Left hindlimb (tissue), 1 donor: ENCODE data around the gene ANKRD36C.
"Not testable (repeated sequence)": the region's sequence is repeated elsewhere in the genome, so short reads cannot be mapped to it uniquely, and the experiment has no call there.

Experiments used
- DNase-seq: peaks from one replicate; pipeline ENCODE4 v3.0.0-alpha.2; 2018

Gene ANKRD36C

GRCh38 chr2:95991351-95992094, at the start of gene ANKRD36C:
Gene ANKRD36C (minus strand): TSS chr2:95991824. CDS start chr2:95991708, 116 bp downstream.
- not testable (repeated sequence) for DNase-seq

GRCh38 chr2:96035554-96035953, 43.9 kb upstream of the ANKRD36C start:
- DNase-seq, result not testable (repeated sequence)

DNA sequence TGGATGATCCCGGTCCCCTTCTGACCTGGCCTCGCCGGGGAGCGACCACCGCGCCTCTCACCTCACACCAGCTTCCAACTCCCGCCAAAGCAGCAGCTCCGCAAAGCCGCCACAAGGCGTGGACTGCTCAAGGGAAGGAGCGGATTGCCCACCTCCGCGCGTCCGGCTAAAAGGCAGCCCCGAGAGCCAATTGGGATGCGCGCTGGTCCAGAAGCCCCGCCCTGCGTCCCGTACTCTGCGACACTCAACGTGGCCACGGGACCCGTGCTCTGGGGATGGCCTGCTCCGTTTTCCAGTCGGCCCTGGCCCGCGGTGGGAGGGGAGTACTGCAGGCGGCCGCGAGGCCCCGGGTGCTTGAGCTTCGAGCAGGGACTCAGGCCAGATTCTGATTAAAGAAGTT, 43.2 kb upstream of the ANKRD36C start, which contains the start of gene GPAT2:
Gene GPAT2 (minus strand): TSS at position 125 of the 400 bp plus-strand sequence. CDS start 2,557 bp downstream, outside the sequence.
- not testable (repeated sequence) for DNase-seq

DNA sequence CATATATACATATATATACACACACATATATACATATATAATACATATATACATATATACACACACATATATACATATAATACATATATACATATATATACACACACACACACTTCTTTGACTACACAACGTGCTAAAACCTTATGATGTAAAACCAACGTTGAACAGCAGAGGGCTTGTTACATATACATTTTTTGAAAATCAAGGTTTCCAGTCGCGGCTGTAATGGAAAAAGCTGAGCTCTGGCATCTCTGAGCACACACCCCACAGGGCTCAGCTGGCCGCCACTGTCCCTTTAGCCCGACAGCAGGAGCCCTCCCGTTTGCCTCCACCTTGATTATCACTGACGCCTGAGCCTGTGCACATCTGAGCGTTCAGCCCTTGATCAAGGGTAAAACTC, 42.4 kb upstream of the ANKRD36C start:
- DNase-seq, result not testable (repeated sequence)

DNA sequence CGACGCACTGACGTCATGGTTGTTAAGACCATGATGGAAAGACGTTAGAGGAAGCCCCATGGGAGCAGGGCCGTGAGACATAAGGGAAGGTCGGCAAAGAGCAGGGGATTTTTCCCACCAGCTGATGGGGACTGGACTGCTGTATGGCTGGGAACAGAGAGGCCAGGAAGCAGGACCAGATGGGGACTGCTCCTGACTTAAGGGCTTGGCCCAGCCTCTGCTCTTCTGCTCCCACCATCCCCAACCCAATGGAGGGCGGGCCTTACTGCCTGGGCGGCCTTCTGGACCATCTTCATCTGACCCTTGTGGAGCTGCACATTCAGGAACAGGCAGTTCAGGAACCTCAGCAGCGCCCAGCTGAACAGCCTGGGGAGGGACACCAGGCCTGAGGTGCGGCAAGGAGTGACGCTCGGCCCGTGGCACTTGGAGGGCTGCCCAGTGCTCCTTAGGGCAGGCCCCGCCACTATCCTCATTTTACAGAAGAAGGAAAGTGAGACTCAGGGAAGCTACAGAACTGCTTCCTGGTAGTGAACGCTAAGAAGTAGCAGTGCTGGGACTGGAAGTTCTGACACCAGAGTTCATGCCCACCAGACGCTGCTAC, 36.2 kb upstream of the ANKRD36C start:
- DNase-seq, result not testable (repeated sequence)

- DNase-seq, result not testable (repeated sequence)
Measured at GRCh38 chr2:96025755-96026154, 34.1 kb upstream of the ANKRD36C start.

DNA sequence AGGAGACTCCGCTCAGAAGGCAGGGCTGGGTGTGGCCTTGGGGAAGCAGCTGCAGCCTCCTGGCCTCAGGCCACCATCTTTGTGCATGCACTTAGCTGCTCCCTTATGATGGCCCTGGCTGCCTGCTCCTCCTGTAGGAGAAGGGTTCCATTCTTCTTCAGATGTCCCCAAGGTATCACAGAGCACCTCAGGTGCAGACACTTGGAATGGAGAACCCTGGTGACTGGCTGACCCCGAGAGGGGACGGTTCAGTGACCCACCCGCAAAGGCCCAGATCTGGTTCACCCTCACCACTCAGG, 33.5 kb upstream of the ANKRD36C start:
- DNase-seq, result no peak

DNA sequence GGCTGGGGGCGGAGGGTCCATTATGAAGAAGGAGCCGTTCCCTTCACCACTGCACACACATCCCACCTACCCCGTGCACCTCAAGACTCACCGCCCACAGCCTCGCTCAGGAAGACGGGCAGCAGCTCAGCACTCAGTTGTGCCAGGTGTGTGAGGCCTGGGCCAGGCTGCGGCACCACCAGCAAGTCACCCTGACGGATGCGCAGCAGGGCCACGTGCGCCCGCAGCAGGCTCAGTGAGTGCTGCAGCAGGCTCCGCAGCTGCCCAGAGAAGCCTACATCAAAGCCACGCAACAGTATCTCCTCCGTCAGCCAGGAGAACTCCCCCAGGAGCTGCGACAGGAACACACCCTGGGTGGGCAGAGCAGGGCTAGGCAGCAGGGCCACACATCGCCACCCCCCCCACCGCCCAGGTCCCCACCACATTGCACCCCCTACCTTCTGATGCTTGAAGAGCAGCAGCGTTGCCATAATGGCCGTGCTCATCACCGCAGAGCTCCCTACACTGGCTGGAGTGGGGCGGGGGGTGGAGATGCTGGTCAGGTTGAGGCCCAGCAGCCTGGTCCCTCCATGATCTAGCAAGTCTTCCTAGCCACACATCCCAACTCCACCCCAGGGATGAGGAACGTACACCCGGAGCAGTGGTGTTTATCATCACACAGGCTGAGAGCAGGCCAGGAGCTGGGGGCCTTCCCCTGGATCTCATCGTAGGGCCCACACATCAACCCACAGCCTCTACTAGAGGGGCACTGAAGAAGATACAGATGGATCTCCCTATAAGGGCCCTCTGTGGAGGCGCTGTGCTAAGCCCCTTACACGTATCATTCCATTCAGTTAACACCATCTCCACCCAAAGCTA, 32.9 kb upstream of the ANKRD36C start:
- no peak for DNase-seq

GRCh38 chr2:96023701-96024100, 32.1 kb upstream of the ANKRD36C start:
- not testable (repeated sequence) for DNase-seq

GRCh38 chr2:96022701-96023447, 31.2 kb upstream of the ANKRD36C start:
- peak; percentile 87 for DNase-seq

DNA sequence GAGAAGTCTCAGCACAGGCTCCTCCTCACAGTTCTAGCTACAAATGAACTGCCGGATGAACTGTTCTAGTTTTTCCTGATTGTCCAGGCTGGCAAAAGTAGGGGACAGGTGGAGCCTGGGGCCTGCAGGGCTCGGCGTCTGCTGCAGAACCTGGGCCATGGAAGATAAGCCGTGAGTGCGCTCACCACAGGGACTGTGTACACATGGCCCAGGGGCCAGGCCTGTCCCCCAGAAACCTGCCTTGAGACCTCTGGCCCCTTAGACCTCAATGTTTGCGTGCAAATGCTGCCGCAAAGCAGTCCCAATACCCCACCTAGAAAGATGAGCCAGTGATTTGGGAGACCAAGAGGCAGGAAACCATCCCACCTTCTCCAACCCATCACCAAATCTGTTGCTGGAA, 30.5 kb upstream of the ANKRD36C start:
- DNase-seq, result not testable (repeated sequence)

DNA sequence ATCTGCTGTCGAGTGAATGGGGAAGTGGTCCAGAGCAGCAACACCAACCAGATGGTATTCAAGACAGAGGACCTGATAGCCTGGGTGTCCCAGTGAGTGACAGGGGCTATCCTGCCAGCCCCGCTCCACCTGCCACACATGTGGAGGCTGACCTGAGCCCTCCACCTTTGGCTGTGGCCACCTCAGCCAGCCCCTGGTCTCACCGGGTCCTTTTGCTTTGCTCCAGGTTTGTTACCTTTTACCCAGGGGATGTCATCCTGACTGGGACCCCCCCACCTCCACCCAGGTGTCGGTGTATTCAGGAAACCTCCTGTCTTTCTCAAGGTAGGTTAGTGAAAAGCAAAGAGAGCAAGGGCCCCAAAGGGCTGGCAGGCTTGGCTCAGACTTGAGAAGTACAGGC, 29.5 kb upstream of the ANKRD36C start:
- DNase-seq, result not testable (repeated sequence)

- DNase-seq, result not testable (repeated sequence)
Measured at GRCh38 chr2:96019909-96020590, 28.4 kb upstream of the ANKRD36C start.

DNA sequence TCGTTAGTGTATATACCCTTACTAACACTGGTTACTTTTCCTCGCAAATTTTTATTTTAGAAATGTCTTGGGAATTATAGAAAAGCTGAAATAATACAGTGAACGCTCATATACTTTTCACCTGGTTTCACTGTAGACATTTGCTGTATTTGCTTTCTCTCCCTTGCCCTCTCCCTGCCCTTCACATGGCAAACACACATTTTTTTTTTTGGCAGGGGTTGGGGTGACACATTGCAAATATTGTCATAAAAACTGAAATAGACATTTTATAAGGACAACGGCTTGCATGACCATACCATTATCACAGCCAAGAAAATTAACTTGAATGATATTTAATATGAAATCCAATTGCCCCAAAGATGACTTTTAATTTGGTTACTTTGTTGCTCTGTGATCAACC, 24.7 kb upstream of the ANKRD36C start:
- not testable (repeated sequence) for DNase-seq

DNA sequence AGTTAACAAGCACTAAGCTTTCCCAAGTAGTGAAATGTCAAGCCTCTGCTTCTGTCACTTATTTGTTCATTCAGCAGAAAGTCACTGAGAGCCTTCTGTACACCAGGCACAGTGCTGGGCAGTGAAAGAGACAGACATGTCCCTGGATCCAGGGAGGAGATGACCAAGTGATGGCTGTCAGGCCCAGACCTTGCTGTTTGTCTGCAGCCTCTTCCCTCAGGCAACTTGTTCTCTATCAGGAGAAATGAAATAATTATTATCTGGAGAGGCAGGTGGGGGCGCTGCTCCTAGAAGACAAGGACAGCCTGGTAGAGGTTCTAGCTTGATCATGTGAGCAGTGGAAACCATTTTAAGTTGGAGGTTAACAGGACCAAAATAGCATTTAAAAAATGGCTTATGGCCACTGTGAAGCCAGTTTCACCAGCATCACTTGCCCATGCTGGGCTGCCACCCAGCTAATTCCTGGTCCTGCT, 21.2 kb upstream of the ANKRD36C start:
- not testable (repeated sequence) for DNase-seq

DNA sequence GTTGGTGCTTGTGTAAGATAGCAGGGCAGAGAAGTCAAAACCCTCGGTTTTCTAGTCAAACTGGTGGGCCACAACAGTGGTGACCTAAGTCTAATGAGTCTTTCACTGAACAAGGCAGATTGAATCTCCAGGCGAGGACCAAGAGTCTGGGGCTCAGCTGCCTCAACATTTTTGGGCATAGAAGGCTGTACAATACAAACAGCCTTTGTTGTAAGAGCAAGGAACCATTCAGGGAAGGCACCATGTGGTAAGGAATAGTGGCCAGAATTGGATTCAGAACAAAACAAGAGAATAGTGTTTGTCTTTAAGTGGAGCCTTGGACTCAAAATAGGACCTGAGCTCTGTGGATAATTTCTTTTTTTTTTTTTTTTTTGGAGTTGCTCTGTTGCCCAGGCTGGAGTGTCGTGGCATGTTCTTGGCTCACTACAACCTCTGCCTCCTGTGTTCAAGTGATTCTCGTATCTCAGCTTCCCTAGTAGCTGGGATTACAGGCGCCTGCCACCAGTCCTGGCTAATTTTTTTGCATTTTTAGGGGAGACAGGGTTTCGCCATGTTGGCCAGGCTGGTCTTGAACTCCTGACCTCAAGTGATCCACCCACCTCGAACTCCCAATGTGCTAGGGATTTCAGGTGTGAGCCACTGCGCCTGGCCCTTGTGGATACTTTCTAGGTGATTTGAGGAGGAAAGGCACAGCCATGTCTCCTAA, 20.6 kb upstream of the ANKRD36C start:
- DNase-seq, result not testable (repeated sequence)

GRCh38 chr2:96011129-96011455, 19.5 kb upstream of the ANKRD36C start:
- DNase-seq, result not testable (repeated sequence)

DNA sequence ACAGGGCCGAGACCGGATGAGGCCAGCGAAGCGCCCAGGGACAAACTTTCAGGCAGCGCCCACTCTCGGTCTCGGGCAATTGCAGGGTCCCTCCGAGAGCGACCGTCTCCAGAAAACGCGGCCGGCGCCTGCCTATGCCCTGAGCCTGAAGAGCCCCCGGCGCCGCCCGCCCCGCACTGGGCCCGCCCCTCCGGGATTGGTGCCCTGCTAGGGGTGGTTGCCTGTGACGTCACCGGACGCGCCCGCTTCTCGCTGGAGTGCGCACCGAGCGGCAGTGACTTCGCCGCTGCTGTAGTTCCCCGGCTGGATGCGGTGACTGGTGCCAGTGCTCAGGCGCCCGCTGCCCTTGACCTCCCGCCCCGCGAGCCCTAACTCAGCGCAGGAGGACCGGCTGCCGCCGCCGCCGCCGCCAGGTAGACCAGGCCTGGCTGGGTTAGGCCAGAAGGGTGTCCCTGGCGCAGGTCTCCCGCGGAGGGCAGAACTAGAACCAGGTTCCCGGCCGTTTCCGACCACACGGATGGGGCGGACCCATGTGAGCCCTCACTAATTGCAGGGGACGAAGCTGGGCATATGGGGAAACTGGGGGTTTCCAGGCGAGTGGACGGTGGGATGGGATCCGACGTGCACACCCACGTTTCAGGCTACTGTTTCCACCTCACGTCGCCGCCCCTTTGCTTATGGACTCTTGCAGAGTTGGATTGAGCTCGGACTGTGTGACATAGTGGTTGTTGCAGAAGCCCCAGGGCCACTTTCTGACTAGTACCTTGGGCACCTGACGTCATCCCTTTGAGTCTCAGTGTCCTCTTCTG, 18.9 kb upstream of the ANKRD36C start:
- peak; percentile 93 for DNase-seq

- not testable (repeated sequence) for DNase-seq
Measured at GRCh38 chr2:96009833-96010232, 18.2 kb upstream of the ANKRD36C start.

DNA sequence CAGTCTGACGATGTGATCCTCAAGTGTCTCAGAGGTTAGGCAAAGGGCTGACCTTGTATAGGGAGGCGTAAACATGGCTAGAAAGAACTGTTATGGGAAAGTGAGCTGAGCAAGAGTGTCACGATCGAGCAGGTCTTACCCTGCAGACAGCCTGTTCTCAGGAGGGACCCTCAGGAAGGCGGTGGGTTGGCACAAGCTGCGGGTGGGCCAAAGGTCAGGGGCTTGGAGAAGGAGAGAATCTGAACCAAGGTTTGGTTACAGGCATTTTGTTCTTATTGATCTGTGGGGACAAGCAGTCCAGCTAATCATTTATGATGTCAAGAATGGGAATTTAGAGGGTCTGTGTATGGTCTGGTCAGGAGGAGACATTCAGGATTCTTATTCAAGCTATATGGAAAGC, 16.4 kb upstream of the ANKRD36C start:
- not testable (repeated sequence) for DNase-seq
